AG04449 (cell line): ENCODE results near the gene LILRA6.

Experiments used
- CTCF ChIA-PET: fragments of 350-600 bp; formaldehyde crosslinking; extraction: SDS; loops from one replicate; lab custom pipeline; 2021; ENCODE audit warnings: antibody characterized with exemption; lab: Yijun Ruan, JAX
- POLR2A ChIA-PET: fragments of 400-600, 350-600 bp; formaldehyde crosslinking; extraction: SDS; loops from one replicate; lab custom pipeline; 2020; ENCODE audit warnings: antibody characterized with exemption, inconsistent platforms; lab: Yijun Ruan, JAX
- DNase-seq: peaks from one replicate; pipeline ENCODE4 v3.0.0-alpha.2; 2010; ENCODE audit warnings: low read depth, low spot score
- H3K4me3 ChIP-seq: 2 replicates; pipeline ENCODE4 v1.5.1; 2011; ENCODE audit warnings: low read depth, mild to moderate bottlenecking, control low read depth, low read length
- TF ChIP-seq, protein P1 (sequence below): IDR thresholded peaks from one replicate; pipeline ENCODE4 v1.5.1; 2011; ENCODE audit warnings: mild to moderate bottlenecking, moderate library complexity, low read length, control low read depth, inconsistent platforms; ENCODE audit not compliant: insufficient read depth; ENCODE audit errors: missing control alignments

The LILRA6 gene

DNA sequence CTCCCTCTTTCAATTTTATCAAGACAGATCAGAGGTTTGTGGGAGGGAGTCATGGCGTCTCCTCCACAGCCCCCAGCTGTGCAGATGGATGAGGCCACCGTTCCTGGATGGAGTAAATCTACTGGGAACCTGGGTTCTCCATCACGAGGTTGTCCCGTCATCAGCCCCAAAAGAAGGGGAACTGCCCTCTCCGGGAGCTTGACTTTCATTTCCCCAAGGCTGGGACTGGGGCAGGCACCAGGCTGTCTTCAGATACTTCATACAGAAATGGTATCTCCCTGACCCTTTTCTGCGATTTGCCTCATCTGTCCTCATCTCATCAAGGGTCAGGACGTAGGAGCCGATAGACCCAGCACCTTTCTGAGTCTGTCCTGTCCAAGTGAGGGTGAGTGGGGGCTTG is 28.5 kb upstream of the LILRA6 start:
- ChIA-PET CTCF (no interaction called here), POLR2A (no interaction called here)
- no peak overlapping the region for H3K4me3 ChIP-seq
- TF ChIP-seq, protein P1, sequence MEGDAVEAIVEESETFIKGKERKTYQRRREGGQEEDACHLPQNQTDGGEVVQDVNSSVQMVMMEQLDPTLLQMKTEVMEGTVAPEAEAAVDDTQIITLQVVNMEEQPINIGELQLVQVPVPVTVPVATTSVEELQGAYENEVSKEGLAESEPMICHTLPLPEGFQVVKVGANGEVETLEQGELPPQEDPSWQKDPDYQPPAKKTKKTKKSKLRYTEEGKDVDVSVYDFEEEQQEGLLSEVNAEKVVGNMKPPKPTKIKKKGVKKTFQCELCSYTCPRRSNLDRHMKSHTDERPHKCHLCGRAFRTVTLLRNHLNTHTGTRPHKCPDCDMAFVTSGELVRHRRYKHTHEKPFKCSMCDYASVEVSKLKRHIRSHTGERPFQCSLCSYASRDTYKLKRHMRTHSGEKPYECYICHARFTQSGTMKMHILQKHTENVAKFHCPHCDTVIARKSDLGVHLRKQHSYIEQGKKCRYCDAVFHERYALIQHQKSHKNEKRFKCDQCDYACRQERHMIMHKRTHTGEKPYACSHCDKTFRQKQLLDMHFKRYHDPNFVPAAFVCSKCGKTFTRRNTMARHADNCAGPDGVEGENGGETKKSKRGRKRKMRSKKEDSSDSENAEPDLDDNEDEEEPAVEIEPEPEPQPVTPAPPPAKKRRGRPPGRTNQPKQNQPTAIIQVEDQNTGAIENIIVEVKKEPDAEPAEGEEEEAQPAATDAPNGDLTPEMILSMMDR: no peak
- DNase-seq: no peak

DNA sequence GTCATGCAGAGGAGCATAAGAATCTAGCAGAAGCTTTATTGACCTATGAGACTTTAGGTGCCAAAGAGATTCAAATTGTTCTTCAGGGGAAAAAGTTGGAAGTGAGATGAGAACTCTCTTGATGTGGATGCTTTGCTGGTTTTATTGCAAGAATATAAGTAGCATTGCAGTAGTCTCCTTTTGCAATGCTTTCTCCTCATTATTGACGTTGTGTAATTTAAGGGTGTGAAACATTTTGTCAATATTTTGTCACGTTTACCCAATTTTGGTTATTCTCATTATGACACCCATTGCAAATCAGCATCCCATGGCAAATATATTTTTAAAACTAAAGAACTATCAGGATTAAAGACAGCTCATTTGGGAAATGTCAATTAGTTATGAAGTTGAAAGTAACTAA is 26.3 kb upstream of the LILRA6 start:
- TF ChIP-seq, protein P1: no peak
- DNase-seq: no peak
- CTCF ChIA-PET: interaction anchor here (0.7 to 1.2 kb wide), 3 partner anchors 11 to 100 kb away, joined by 3 read pairs; no protein-coding TSS in a partner anchor
- POLR2A ChIA-PET: no interaction called here
- H3K4me3 ChIP-seq: no peak overlapping the region

GRCh38 chr19:54266133-54266532 is 23.5 kb upstream of the LILRA6 start:
- ChIA-PET CTCF (interaction anchor here (0.6 to 2.4 kb wide), 14 partner anchors 9 to 1035 kb away, joined by 3 to 16 read pairs (median 4); partner anchors contain the start of genes LILRB5 and MBOAT7), POLR2A (no interaction called here)
- H3K4me3 ChIP-seq: no peak overlapping the region
- TF ChIP-seq, protein P1: peak; percentile 69
- no peak for DNase-seq

- POLR2A ChIA-PET: no interaction called here
- no peak overlapping the region for H3K4me3 ChIP-seq
- TF ChIP-seq, protein P1: no peak
- CTCF ChIA-PET: interaction anchor here (1.3 kb wide), 1 partner anchor 31 kb away, joined by 4 read pairs; no protein-coding TSS in a partner anchor
- DNase-seq: no peak
These were observed 19.9 kb upstream of the LILRA6 start for GRCh38 chr19:54262470-54262869.

DNA sequence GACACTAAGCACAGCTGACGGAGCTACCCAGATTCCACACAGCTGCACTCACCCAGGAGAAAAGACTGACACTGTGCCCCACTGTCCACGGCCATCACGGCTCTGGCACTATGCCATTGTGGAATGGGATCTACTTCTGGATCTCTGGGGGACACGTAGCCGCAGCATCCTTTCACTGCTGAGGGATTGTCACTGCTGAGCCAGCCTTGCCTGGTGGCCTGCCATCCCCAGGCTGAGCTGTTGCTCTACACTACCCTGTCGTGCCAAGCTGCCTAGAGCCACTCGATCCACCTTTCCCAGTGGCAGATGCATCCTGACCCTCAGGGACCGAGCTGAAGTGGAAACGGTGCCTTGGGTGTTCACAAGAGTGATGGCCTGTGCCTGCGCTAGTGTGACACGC is 19.5 kb upstream of the LILRA6 start:
- H3K4me3 ChIP-seq: no peak overlapping the region
- ChIA-PET POLR2A (no interaction called here), CTCF (interaction anchor here (1.3 kb wide), 1 partner anchor 31 kb away, joined by 4 read pairs; no protein-coding TSS in a partner anchor)
- no peak for DNase-seq
- TF ChIP-seq, protein P1: no peak

DNA sequence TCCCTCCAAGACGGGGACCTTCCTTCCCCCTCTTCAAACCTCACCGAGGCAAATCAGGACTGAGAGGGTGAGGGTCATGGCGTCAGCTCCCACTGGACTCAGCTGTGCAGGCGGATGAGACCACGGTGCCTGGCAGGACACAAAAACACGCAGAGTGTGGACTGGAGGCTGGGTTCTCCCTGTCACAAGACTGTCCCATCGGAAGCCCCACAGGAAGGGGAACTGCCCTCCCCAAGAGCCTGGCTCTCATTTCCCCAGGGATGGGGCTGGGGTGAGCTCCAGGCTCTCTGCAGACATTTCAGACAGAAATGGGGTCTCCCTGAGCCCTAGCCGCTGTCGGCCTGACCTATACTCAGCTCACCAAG is 14.5 kb upstream of the LILRA6 start, which contains the start of gene LILRB5:
Gene LILRB5 (minus strand): TSS at position 158 of the 365 bp plus-strand sequence. CDS start 80 bp downstream, at position 78.
- TF ChIP-seq, protein P1: no peak
- DNase-seq: no peak
- H3K4me3 ChIP-seq: no peak within 1 kb of the TSS
- ChIA-PET POLR2A (no interaction called here), CTCF (interaction anchor here (2.8 kb wide), 1 partner anchor 9 kb away, joined by 16 read pairs; no protein-coding TSS in a partner anchor)
